Middle frontal gyrus (tissue), 1 donor: Measurements from ENCODE around the gene IGF1R.

Experiments used
- DNase-seq: peaks from one replicate; pipeline ENCODE4 v3.0.0-alpha.2; 2015; ENCODE audit warnings: low spot score; ENCODE audit errors: extremely low spot score

The IGF1R gene

GRCh38 chr15:98905963-98906711 is 257.8 kb downstream of the IGF1R start:
- DNase-seq, result no peak

- no peak for DNase-seq
Observed at GRCh38 chr15:98906712-98907083, 258.4 kb downstream of the IGF1R start.

DNA sequence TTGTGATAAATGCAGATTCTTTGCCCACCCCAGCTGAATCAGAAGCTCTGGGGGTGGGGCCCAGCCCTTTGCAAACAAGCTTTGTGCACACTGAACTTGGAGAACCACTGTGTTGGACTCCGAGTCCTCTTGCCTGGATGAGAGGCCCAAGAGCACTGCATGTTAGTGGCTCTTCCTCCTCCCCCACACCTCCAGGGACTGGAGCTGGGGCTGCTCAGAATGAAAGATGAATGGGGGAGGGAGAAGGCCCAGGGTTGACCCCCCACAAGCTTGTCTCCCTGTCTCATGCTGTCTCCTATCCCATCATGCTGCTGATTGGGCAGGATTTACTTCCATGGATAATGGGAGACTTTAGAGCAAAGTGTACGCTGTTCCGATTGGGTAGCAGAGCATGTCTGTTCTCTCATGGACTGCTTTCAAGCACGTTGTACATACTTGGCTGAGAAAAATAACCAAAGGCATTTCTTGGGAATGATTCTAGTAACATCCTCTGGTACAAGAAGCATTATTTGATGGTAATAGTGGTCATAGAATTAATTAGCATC is 259.7 kb downstream of the IGF1R start:
- DNase-seq, result no peak

DNA sequence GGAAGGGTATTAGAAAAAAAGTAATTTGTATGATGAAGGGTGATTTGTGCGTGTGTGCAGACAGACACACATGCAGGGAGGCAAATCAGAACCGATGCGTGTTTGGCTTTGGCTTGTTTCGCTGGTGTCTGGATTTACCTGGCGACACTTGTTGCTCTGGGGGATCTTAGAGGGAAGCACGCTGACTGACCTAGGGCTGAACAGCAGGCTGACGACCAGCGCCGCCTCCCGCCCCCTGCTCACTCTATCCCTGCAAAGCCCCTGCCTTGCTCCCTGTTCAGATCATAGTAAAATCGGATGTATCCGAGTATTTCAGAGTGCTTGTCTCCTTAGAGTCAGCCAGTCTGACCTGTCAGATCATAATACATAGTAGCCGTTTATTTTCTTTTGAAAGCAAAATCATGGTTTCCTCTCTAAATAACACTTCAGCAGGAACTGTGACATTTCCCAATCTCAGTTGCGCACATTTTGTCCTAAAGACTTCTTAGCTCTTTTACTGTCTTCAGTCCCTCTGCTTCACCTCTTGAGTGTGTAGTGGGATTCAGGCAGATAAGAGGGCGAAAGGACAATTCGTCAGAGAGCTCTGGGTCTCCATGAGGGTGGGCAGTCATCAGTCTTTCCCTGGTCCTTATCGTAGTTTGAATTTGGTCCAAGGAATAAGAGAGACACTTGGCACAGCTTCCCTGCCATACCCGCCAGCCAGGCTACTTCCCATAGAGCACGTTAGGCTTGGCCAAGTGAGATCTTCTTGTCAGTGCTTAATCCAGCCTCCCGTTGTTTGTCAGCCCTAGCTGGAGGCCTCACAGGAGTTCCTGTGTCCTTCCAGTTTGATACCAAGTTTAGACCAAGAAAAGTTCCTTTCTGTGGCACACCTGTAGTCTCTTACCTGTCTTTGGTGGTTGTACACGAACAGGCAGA is 261.9 kb downstream of the IGF1R start:
- DNase-seq, result no peak

- DNase-seq, result no peak
Observed at GRCh38 chr15:98914626-98915025, 266.3 kb downstream of the IGF1R start.

- no peak for DNase-seq
Observed at GRCh38 chr15:98916826-98917225, 268.5 kb downstream of the IGF1R start.

- DNase-seq, result no peak
Observed at GRCh38 chr15:98917417-98917816, 269.1 kb downstream of the IGF1R start.

DNA sequence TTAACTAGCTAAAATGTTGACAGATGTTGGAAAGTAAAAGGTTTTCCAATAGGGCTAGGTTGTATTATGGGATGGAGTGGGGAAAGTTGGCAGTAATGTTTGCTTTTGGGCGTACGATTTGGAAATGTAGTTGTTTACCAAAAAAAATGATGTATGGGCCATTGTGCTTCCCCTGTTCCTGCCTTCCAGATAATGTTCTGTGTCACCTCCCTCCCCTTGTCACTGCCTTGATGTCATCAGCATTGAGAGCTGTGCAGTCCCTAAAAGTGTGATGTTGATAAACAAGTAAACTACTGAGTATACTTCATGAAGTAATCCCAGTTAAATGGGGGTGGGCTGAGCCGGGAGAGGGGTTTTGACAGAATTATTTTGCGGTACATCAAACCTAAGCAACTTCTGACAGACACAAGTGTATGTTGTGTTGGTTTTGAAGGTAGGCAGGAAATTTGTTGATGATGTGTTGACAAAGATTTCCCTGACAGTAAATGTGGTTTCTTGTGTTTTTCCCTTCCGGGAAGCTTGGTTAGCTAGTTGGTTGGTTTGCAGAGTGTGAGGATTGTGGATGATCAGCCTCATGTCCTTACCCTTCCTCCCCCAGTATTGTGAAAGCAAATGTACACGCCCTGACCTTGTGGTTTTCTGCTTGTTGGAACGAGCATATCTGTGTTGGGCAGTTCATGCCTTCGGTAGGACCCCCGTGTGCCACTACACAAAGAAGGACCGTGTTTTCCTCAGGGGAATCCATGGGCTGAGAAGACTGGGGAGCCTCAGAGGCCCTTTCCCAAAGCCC is 271.9 kb downstream of the IGF1R start:
- no peak for DNase-seq

DNA sequence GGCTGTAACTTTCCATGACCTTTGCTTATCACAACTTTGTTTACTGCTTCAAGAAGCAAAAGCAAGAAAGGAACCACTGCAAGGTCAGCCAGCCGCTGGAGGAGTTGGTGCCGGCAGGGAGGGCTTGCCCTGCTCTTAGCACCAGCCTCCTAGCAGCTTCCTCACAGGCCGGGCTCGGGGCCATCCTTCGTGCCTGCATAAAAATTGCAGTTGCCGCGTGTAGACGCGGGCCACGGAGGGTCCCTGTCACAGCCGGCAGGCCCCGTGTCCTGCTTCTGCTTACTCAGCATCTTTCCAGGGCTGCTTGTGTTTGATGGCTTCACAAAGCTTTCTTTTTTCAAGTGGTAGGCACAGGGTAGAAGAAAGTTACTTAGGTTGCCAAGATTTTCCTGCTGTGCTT is 274.8 kb downstream of the IGF1R start:
- DNase-seq, result no peak

DNA sequence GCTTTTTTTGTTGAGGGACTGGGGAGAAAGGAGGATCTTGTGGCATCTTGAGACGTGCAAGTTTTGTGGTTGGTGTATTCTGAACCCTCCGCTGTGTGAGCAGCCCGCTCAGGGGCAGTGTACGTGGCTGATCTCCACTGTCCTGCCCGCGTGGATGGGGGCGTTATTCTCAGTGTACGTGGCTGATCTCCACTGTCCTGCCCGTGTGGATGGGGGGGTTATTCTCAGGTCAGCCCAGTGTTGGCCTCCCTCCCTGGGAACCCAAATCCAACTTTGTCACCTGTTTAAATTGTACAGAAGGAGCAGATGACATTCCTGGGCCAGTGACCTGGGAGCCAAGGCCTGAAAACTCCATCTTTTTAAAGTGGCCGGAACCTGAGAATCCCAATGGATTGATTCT is 275.2 kb downstream of the IGF1R start:
- no peak for DNase-seq

- DNase-seq, result no peak
Observed at GRCh38 chr15:98924401-98925049, 276.2 kb downstream of the IGF1R start.

DNA sequence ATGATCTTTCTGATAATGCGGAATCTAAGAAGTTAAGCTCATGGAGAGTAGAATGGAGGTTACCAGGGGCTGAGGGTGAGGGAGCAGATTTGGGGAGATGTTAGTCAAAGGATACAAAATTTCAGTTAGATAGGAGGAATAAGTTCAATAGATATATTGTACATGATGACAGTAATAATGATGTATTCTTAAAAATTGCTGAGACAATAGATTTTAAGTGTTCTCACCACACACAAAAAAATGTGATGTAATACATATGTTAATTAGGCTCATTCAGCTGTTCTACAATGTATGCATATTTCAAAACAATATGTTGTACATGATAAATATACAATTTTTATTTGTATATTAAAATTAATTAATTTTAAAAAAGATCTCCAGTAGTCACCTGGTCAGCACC is 277.9 kb downstream of the IGF1R start:
- DNase-seq, result no peak

DNA sequence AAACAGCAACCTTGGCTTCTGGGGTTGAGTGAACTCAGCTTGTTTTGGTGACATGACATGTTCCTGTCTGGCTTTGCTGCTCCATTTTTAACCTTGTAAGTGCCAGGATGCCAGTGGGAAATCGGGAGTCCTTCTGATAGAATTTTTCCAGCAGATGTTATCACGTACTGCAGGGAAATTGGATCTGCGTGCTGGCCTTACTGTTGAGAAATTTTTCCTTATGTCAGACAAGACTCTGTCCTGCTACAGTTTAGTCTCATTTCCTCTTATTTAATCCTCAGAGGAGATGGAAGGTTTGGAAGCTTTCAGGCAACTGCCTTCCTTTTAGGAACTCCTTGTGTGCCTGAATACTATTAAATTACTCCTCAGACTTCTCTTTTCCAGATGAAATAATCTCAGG is 278.7 kb downstream of the IGF1R start:
- no peak for DNase-seq

DNA sequence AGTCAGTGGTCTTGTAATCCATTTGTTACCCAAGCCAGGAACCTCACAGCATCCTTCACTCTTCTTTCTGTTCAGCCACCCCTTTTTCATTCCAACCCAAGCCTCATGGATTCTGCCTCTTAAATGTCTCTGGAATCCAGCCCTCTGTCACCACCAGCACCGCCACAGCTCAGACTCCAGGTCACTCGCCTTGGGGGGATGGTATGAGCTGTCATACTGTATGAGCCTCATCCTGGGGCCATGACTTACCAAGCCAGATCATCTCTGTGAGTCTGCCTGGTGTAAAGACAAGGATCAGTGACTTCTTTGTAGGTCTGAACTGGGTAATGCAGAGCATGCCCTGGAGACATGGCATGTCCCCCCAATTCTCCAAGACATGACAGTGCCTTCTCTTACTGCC is 279.7 kb downstream of the IGF1R start:
- DNase-seq, result no peak

- DNase-seq, result no peak
Observed at GRCh38 chr15:98930576-98930975, 282.2 kb downstream of the IGF1R start.

DNA sequence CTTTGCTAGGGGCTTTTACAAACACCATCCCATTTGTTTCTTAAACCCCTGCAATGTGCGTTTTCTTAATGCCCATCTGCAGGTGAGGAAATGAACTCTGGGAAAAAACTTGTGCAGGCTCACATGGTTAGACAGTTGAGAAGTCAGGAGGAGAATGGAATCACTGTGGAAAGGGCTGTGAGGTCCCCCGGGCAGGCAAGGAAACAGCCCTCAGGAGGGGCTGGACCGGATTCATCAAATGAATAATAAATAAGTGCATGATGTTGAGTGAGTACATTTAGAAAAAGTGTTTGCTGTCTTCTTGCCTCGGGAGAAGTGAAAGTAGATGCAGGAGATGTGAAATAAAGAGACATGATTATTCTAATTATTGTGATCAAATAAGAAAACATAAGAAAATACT is 282.7 kb downstream of the IGF1R start:
- no peak for DNase-seq

DNA sequence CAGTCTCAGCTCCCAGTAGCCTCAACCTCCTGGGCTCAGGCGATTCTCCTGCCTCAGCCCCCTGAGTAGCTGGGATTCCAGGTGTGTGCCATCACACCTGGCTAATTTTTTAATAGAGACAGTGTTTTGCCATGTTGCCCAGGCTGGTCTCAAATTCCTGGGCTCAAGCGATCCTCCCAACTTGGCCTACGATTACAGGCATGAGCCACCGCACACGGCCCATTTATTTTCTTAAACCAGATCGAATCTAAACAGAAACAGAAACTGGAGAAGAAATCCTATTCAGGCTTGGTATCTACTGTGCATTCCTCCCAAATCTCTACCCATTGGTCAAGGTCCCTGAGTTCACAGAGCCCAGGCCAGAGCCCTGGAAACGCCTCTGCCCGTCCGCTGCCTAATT is 285.1 kb downstream of the IGF1R start:
- DNase-seq, result no peak

DNA sequence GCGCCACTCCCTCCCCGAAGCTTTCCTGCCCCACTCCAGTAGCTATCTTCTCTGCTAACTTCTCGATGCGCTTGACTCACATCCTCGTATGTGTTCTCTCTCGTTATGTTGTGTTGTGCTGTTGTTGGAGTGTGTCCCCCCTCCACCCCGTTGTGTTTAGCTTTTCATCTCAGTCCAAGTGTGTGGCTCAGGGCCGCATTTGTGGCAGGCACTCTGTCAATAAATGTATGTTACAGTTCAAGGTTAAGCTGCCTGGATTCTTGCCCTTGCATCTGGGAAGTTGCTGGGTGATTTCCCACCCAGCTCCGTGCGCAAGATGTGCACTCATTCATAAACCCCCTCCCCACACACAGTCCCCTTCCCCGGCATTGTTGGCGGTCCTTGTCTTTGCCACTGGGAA is 287.4 kb downstream of the IGF1R start:
- no peak for DNase-seq

- DNase-seq, result no peak
Observed at GRCh38 chr15:98937413-98938104, 289.2 kb downstream of the IGF1R start.

GRCh38 chr15:98938105-98938417 is 289.7 kb downstream of the IGF1R start:
- no peak for DNase-seq

DNA sequence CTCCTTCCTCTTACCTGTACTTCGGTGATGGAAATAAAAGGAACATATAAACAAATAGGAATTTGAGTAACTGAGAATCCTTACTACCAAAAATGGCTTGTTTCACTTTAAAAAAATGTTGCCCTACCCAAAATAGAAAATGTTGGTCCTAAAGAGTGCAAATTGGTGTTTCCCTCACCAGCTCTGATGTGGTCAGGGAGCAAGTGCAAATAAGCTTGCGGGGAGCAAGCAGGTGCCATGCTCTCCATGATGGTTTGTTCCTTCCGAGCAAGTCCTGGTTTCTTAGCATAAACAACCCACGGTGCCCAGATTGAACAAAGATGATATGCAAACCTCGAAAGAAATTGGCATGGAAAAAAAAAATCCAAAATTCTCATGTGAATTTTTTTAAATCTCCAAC is 290.5 kb downstream of the IGF1R start:
- DNase-seq, result no peak
